K562 (cell line): ENCODE measurements around the gene EMD. TPM values are rescaled to one million over a fixed set of nuclear protein-coding genes. Genes with fewer than 3 reads are reported as not detected.

Experiments
- GABPB1 ChIP-seq: sonication (generic); formaldehyde crosslinking; IDR thresholded peaks from 2 replicates; pipeline ENCODE4 v1.8.0; 2022; ENCODE audit warnings: mild to moderate bottlenecking, missing genetic modification reagents
- KLF16 ChIP-seq: IDR thresholded peaks from 2 replicates; pipeline ENCODE4 v1.6.1; 2016; ENCODE audit warnings: antibody characterized with exemption
- MGA ChIP-seq: fragments of 450-650 bp; IDR thresholded peaks from 2 replicates; pipeline ENCODE4 v1.6.1; 2016; ENCODE audit warnings: mild to moderate bottlenecking, moderate library complexity
- PHF20 ChIP-seq: fragments of 450-650 bp; IDR thresholded peaks from 2 replicates; pipeline ENCODE4 v1.6.1; 2018; ENCODE audit not compliant: partially characterized antibody
- PHF8 ChIP-seq: fragments of 200-600 bp; sonication (generic); IDR thresholded peaks from 2 replicates; pipeline ENCODE4 v1.6.1; 2012; ENCODE audit warnings: mixed run types, mild to moderate bottlenecking, inconsistent platforms, low read length, moderate library complexity, borderline replicate concordance
- PRDM10 ChIP-seq: fragments of 450-650 bp; IDR thresholded peaks from 2 replicates; pipeline ENCODE4 v1.6.1; 2018; ENCODE audit not compliant: partially characterized antibody
- RBFOX2 ChIP-seq: fragments of 200-400 bp; formaldehyde crosslinking; IDR thresholded peaks from 2 replicates; pipeline ENCODE4 v1.6.1; 2017; ENCODE audit warnings: low read depth, mild to moderate bottlenecking, low read length, moderate library complexity
- RBM14 ChIP-seq: fragments of 200-400 bp; formaldehyde crosslinking; IDR thresholded peaks from 2 replicates; pipeline ENCODE4 v1.6.1; 2018; ENCODE audit warnings: low read depth, mild to moderate bottlenecking, low read length, moderate library complexity, borderline replicate concordance; ENCODE audit not compliant: insufficient read depth
- RFX7 ChIP-seq: fragments of 250-450 bp; sonication (Bioruptor Pico); IDR thresholded peaks from 2 replicates; pipeline ENCODE4 v1.5.1; 2021; ENCODE audit warnings: mild to moderate bottlenecking
- ZC3H11A ChIP-seq: IDR thresholded peaks from 2 replicates; pipeline ENCODE4 v1.6.1; 2012; ENCODE audit warnings: low read depth, low read length, improper control_type of control experiment
- ZFP1 ChIP-seq: fragments of 450-650 bp; formaldehyde crosslinking; IDR thresholded peaks from 2 replicates; pipeline ENCODE4 v1.4.0; 2020; ENCODE audit warnings: mild to moderate bottlenecking, mixed read lengths
- polyA plus RNA-seq, 8 experiments: library from polyadenylated mRNA; depleted of rRNA in 4 of 8; stranded (reverse) in 5 of 8; unstranded in 3 of 8; fragments of >200 nt; fragmentation: Nextera tagmentation in 2 of 8; fragmentation: Illumina TruSeq in 1 of 8; extraction: Ambion mirVana in 2 of 8; extraction: Trizol in 1 of 8; gene quantifications; 2 replicates each; pipeline versions ENCODE4 v1.2.1 to v1.2.3, GENCODE V29; 2011 to 2014; ENCODE audit warnings: inconsistent platforms in 1 of 8, missing spikeins in 1 of 8
- total RNA-seq, 7 experiments: library from RNA; depleted of rRNA in 6 of 7; stranded (reverse); fragments of >200 nt in 6 of 7; fragmentation: Illumina TruSeq in 2 of 7; extraction: Trizol in 2 of 7; gene quantifications; 2 replicates each; pipeline versions ENCODE4 v1.2.1 to v1.2.3, GENCODE V29; 2011 to 2021; ENCODE audit warnings: low replicate concordance in 1 of 7

The EMD gene
- total and polyA plus RNA-seq, 9 of the 15 experiments (the other 6 are each of a cell fraction or from before 2014, with no cell fraction given): 2.3 to 206 (median 61.9) TPM

GRCh38 chrX:154378799-154379568 lies at the start of gene EMD (continued):
- TF ChIP-seq PRDM10: peak; percentile 72
- no peak for TF ChIP-seq RBM14
- peak; percentile 81 for TF ChIP-seq RBFOX2
- TF ChIP-seq PHF20: peak; percentile 35
- TF ChIP-seq MGA: peak; percentile 69
- no peak for TF ChIP-seq RFX7 (CRISPR knock-in tag)
- TF ChIP-seq ZC3H11A: no peak
- peak; percentile 50 for TF ChIP-seq GABPB1 (CRISPR knock-in tag)
- no peak for TF ChIP-seq ZFP1 (CRISPR knock-in tag)
- peak; percentile 97 for TF ChIP-seq KLF16
- peak; percentile 87; the same call in 1 of the 2 replicates for TF ChIP-seq PHF8
